ENCODE data around the gene ELFN1.
"Not testable (repeated sequence)": the region's sequence is repeated elsewhere in the genome, so short reads cannot be mapped to it uniquely, and the experiment has no call there.

Gene ELFN1

GRCh38 chr7:1748839-1749173, 78.7 kb downstream of the ELFN1 start:
- DNase-seq (ENCODE audit: extremely low spot score, insufficient read length, low read depth): no peak
- no peak for FAIRE-seq

- FAIRE-seq: no peak
- DNase-seq (ENCODE audit: extremely low spot score, insufficient read length, low read depth): no peak
Observed at GRCh38 chr7:1749351-1749863, 79.3 kb downstream of the ELFN1 start.

GRCh38 chr7:1749864-1750466, 79.9 kb downstream of the ELFN1 start:
- FAIRE-seq (no peak), DNase-seq (ENCODE audit: extremely low spot score, insufficient read length, low read depth) (no peak)

- FAIRE-seq (no peak), DNase-seq (ENCODE audit: extremely low spot score, insufficient read length, low read depth) (no peak)
Observed at GRCh38 chr7:1750541-1751021, 80.5 kb downstream of the ELFN1 start.

DNA sequence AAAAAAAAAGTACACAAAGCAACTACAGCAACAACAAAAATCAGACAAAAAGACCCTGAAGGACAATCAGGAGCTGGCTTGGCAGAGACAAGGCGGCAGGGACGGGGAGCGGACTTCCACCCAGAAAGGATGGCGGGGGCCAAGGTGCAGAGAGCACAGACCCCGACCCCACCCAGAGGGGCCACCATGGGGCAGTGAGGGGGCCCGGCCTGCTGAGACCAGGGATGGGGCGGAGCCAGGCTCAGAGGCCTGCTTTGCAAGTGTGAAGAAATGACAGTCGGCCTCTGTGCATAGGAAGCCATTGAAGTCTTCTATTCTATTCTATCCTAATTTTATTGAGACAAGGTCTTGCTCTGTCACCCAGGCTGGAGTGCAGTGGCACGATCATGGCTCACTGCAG, 82.0 kb downstream of the ELFN1 start:
- no peak for FAIRE-seq

GRCh38 chr7:1752771-1753563, 82.9 kb downstream of the ELFN1 start:
- DNase-seq (ENCODE audit: extremely low spot score, insufficient read length, low read depth): no peak
- FAIRE-seq: no peak

More for the DNA sequence above, 82.0 kb downstream of the ELFN1 start:
- DNase-seq (ENCODE audit: extremely low spot score, insufficient read length, low read depth): no peak

GRCh38 chr7:1753564-1753867, 83.4 kb downstream of the ELFN1 start:
- FAIRE-seq (no peak), DNase-seq (ENCODE audit: extremely low spot score, insufficient read length, low read depth) (no peak)

GRCh38 chr7:1754345-1754908, 84.3 kb downstream of the ELFN1 start:
- DNase-seq (ENCODE audit: extremely low spot score, insufficient read length, low read depth) (no peak), FAIRE-seq (no peak)

DNA sequence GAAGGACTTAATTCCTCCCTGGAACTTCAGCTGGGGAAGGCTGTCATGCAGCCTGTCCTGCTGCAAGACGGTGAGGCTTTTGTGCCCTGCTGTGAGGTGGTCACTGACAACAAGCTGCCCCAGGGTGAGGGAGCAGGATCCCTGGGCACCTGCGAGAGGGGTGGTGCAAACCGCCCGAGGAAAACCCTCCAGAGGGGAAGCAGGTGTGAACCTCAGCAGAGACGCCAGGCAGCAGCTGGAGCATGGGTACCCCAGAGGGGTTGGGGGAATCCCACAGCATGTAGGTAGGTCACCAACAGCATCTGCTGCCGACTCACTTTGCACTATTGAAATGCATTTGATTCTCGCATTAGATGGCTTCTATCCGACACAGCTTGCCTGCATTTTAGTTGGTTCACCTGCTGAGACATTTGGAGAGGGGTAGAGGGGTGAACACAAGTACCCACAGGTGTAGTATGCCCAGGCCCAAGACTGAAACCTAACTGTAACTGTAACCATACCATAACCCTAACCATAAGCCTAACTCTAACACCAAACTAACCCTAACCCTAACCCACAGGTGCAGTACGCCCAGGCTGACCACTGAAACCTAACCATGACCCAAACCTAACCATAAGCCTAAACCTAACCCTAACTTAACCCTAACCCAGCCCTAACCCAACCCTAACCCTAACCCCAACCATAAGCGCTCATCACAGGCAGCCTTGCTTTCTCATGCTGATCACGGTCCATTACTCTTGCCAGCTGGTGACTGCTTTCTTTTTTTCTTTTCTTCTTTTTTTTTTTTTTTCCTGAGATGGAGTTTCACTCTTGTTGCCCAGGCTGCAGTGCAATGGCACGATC, 85.9 kb downstream of the ELFN1 start:
- FAIRE-seq: peak; percentile 9
- no peak for DNase-seq (ENCODE audit: extremely low spot score, insufficient read length, low read depth)

GRCh38 chr7:1757601-1758000, 87.5 kb downstream of the ELFN1 start:
- DNase-seq (ENCODE audit: extremely low spot score, insufficient read length, low read depth) (no peak), FAIRE-seq (no peak)

DNA sequence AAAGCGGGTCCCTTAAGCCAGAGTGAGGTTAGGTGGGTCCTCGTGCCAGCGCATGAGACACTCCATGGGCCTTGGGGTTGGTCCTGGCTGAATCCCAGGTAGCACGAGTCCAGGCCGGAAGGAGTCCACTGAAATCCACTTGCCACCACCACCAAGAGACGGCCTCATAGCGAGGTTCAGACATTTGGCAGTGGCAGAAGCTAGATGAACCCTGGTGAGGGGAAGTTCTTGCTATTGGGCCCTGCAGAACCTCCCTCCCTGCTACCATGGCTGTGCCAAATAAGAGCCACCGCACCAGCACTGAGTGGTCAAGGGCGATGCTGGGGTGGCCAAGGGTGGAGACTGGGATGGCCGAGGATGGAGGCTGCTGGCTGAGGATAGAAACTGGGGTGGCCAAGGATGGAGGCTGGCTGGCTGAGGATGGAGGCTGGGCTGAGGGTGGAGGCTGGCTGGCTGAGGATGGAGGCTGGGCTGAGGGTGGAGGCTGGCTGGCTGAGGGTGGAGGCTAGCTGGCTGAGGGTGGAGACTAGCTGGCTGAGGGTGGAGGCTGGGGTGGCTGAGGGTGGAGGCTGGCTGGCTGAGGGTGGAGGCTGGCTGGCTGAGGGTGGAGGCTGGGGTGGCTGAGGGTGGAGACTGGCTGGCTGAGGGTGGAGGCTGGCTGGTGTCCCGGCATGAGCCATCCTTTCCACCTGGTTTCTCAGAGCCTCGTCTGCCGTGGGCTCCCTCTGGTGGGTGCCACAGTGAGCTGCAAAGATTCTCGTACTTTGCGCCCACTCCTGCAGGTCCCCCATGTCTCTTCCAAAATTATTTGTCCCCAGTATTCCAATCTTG, 88.2 kb downstream of the ELFN1 start:
- DNase-seq (ENCODE audit: extremely low spot score, insufficient read length, low read depth) (no peak), FAIRE-seq (no peak)

- FAIRE-seq (no peak), DNase-seq (ENCODE audit: extremely low spot score, insufficient read length, low read depth) (no peak)
Observed at GRCh38 chr7:1758859-1759521, 88.9 kb downstream of the ELFN1 start.

- FAIRE-seq (no peak), DNase-seq (ENCODE audit: extremely low spot score, insufficient read length, low read depth) (no peak)
Observed at GRCh38 chr7:1761097-1761496, 91.0 kb downstream of the ELFN1 start.

- DNase-seq (ENCODE audit: extremely low spot score, insufficient read length, low read depth) (no peak), FAIRE-seq (no peak)
Observed at GRCh38 chr7:1761774-1762173, 91.7 kb downstream of the ELFN1 start.

- DNase-seq (ENCODE audit: extremely low spot score, insufficient read length, low read depth): no peak
- FAIRE-seq: no peak
Observed at GRCh38 chr7:1762238-1762945, 92.3 kb downstream of the ELFN1 start.

GRCh38 chr7:1763033-1763432, 93.0 kb downstream of the ELFN1 start:
- DNase-seq (ENCODE audit: extremely low spot score, insufficient read length, low read depth) (no peak), FAIRE-seq (no peak)

DNA sequence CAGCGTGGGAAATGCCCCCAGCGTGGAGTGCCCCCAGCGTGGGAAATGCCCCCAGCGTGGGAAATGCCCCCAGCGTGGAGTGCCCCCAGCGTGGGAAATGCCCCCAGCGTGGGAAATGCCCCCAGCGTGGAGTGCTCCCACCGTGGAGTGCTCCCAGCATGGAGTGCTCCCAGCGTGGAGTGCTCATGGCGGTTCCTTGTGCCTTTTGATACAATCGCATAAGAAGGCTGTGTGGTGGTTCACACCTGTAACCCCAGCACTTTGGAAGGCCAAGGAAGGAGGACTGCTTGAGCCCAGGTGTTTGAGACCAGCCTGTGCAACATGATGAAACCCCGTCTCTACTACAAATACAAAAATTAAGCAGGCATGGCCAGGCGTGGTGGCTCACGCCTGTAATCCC, 93.8 kb downstream of the ELFN1 start:
- not testable (repeated sequence) for FAIRE-seq

DNA sequence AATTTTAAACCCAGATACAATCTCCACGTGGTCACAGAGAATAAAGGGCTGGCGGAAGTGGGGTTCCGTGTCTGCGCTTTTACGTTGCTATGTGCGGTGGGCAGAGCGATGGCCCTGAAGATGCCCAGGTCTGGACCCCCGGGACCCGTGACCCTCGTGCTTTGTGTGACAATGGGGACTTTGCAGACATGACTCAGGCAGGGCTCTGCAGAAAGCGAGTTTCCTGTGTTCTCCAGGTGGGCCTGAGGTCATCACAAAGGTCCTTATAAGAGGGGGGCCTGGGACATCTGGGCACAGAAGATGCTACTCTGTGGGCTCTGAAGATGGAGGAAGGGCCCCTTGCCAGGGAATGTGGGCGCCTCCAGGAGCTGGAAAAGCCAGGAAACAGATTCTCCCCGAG, 95.3 kb downstream of the ELFN1 start:
- DNase-seq (ENCODE audit: extremely low spot score, insufficient read length, low read depth) (no peak), FAIRE-seq (no peak)

More for the DNA sequence above, 93.8 kb downstream of the ELFN1 start:
- not testable (repeated sequence) for DNase-seq (ENCODE audit: extremely low spot score, insufficient read length, low read depth)

Measured in GM18507 (cell line).